ENCODE results near the gene APBB2.

DNA sequence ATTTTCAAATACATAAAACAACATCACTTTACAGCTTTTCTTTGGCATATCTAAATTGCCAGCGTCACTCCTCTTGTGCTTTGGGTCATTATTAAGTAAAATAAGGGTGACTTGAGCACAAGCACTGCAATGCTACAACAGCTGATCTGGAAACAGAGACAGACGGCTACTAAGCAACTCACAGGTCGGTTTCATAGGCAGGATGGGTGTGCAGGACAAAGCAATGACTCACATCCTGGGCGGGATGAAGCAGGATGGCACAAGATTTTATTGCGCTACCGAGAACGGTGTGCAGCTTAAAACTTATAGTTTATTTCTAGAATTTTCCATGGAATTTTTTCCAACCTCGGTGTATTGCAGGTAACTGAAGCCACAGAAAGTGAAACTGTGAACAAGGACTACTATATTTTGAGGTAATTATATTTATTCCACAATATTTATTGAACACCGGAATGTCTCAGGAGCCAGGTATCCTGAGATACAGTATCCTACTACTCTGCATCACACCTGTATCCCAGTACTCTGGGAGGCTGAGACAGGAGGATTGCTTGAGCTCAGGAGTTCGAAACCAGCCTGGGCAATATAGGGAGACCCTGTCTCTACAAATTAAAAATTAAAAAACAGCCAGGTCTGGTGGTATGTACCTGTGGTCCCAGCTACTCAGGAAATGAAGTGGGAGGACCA lies 215.5 kb downstream of the APBB2 start:
- TF ChIP-seq, protein P1, sequence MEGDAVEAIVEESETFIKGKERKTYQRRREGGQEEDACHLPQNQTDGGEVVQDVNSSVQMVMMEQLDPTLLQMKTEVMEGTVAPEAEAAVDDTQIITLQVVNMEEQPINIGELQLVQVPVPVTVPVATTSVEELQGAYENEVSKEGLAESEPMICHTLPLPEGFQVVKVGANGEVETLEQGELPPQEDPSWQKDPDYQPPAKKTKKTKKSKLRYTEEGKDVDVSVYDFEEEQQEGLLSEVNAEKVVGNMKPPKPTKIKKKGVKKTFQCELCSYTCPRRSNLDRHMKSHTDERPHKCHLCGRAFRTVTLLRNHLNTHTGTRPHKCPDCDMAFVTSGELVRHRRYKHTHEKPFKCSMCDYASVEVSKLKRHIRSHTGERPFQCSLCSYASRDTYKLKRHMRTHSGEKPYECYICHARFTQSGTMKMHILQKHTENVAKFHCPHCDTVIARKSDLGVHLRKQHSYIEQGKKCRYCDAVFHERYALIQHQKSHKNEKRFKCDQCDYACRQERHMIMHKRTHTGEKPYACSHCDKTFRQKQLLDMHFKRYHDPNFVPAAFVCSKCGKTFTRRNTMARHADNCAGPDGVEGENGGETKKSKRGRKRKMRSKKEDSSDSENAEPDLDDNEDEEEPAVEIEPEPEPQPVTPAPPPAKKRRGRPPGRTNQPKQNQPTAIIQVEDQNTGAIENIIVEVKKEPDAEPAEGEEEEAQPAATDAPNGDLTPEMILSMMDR (IDR thresholded peaks at IDR 0.05): no peak
- no peak for TF ChIP-seq EZH2 (IDR thresholded peaks at IDR 0.05; ENCODE audit: borderline replicate concordance, insufficient read depth, low read depth, low read length, poor library complexity, severe bottlenecking)
